ENCODE measurements around the gene HOPX.

DNA sequence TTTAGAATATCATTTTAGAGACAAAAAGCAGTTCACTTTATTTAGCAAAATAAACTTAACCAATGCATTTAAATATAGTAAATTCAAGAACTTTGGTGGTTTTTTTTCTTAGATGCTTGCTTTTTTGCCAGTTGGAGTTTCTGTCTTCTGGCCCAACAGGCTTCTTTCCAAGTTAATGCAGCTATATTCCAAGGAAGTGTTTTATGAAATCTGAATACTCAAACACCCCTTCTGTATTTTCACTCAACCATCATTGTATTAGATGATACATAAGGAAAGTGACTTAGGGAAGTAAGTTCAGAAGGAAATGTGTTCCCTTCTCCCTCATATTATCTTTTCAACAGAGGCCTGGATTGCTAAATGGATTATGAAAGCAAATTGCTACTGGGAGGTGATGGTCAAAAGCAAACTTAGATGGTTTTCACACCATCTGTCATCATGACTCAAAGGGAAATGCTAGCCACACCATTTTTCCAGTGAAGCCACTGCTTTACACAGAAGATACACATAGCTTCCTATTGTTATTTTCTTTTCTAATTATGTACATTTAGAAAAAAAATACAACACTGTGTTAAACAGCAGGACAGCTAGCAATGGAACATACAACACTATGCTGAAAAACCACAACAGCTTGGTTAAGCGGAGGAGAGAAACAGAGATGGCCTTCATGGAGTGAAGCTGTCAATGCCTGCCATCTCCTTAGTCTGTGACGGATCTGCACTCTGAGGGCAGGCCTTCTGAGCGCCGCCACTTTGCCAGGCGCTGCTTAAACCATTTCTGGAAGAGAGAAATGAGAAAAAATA lies 32.9 kb downstream of the HOPX start:
- TF ChIP-seq CTCF (conservative IDR thresholded peaks at IDR 0.05; ENCODE audit: low read depth in 2 of 2) (no peak), CREB1 (CRISPR knock-in tag; IDR thresholded peaks at IDR 0.05; ENCODE audit: low read depth) (no peak), REST (IDR thresholded peaks at IDR 0.05; ENCODE audit: unreplicated experiment) (no peak)
